SU-DHL-6 (cell line): ENCODE data around the gene MRPL4.
A peak's percentile ranks its signal among the peaks of the same experiment; 100 is the strongest.

Experiments used
- H2AFZ ChIP-seq: fragments of 200-600 bp; sonication (generic); 2 replicates; pipeline ENCODE4 v1.6.1; 2014; ENCODE audit warnings: low read depth, mild to moderate bottlenecking, moderate library complexity, mixed read lengths, antibody characterized with exemption, low read length; ENCODE audit not compliant: severe bottlenecking
- H3F3A ChIP-seq: fragments of 200-600 bp; shearing (Covaris generic); 2 replicates; pipeline ENCODE4 v1.6.0; 2016; ENCODE audit warnings: antibody characterized with exemption, mild to moderate bottlenecking; ENCODE audit not compliant: insufficient read depth
- H3K27ac ChIP-seq: fragments of 200-600 bp; sonication (generic); 2 replicates; pipeline ENCODE4 v1.5.1; 2016; ENCODE audit warnings: low read depth, mild to moderate bottlenecking, low read length, moderate library complexity, mixed read lengths
- H3K27me3 ChIP-seq: fragments of 200-600 bp; sonication (generic), shearing (Covaris generic); 2 replicates; pipeline ENCODE4 v1.6.0; 2014; ENCODE audit warnings: mild to moderate bottlenecking, low read length
- H3K36me3 ChIP-seq: fragments of 200-600 bp; sonication (generic); 2 replicates; pipeline ENCODE4 v1.6.1; 2014; ENCODE audit warnings: mild to moderate bottlenecking, low read length, mixed read lengths
- H3K4me2 ChIP-seq: fragments of 300-600, 200-600 bp; shearing (Covaris generic), sonication (generic); 2 replicates; pipeline ENCODE4 v1.6.0; 2014; ENCODE audit warnings: low read length, low read depth, mild to moderate bottlenecking; ENCODE audit not compliant: poor library complexity, severe bottlenecking
- H3K4me3 ChIP-seq: fragments of 200-600 bp; sonication (generic); 2 replicates; pipeline ENCODE4 v1.5.1; 2014; ENCODE audit warnings: antibody characterized with exemption, low read length, mild to moderate bottlenecking, mixed read lengths; ENCODE audit not compliant: insufficient read depth, poor library complexity, severe bottlenecking
- H3K79me2 ChIP-seq: fragments of 200-600 bp; sonication (generic); 2 replicates; pipeline ENCODE4 v1.6.1; 2014; ENCODE audit warnings: mild to moderate bottlenecking, low read length, moderate library complexity; ENCODE audit not compliant: insufficient read depth
- H3K9ac ChIP-seq: fragments of 200-600 bp; sonication (generic); 2 replicates; pipeline ENCODE4 v1.7.0; 2014; ENCODE audit warnings: mild to moderate bottlenecking, low read length
- H3K9me2 ChIP-seq: fragments of 200-600 bp; sonication (generic); replicated peaks from 2 replicates; pipeline ENCODE4 v1.6.1; 2014; ENCODE audit warnings: low read length; ENCODE audit not compliant: insufficient read depth
- H3K9me3 ChIP-seq: fragments of 200-600 bp; sonication (generic); 2 replicates; pipeline ENCODE4 v1.6.1; 2014; ENCODE audit warnings: low read length, mixed read lengths; ENCODE audit not compliant: insufficient read depth
- H4K20me1 ChIP-seq: fragments of 200-600 bp; sonication (generic); 2 replicates; pipeline ENCODE4 v1.6.1; 2014; ENCODE audit warnings: low read depth, mild to moderate bottlenecking, antibody characterized with exemption, low read length, moderate library complexity, mixed read lengths
- EZH2phosphoT487 ChIP-seq: fragments of 200-600 bp; sonication (generic), shearing (Covaris generic); conservative IDR thresholded peaks from 2 replicates; pipeline ENCODE4 v1.6.1; 2018; ENCODE audit warnings: mild to moderate bottlenecking, antibody characterized with exemption, low read length, moderate library complexity, mixed read lengths
- TF ChIP-seq, protein P1 (sequence below): fragments of 200-600 bp; sonication (generic); IDR thresholded peaks from one replicate; pipeline ENCODE4 v1.5.1; 2017; ENCODE audit warnings: antibody characterized with exemption, mild to moderate bottlenecking, low read length, moderate library complexity; ENCODE audit not compliant: insufficient read depth, poor library complexity, severe bottlenecking

MRPL4 gene

DNA sequence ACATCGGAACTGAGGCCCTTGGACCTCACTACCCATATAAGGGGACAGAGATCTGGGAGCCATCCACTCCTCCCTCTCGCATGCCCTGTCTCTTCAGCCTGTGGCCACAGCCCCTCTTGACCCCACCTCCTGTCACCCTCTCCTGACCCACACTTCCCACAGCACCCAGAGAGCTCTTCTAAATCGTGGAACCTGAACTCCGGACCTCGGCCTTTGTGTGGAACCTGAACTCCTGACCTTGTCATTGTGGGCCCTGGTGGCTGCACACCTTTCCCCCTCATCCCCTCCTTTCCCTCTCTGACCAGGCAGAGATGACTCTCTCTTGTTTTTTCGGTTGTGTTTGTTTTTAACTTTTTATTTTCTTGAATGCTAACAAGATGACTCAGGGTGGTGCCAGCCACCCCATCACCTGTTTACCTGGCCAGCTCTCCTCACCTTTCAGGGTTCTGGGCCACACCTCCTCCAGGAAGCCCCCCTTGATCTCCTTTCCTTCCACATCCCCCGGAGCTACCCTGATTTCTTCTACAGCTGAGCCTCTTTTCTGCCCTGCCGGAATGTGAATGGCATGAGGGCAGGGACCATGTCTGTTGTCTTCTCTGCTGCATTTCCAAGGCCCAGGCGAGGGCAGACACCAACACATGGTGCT, 5.1 kb downstream of the MRPL4 start:
- Histone ChIP-seq H3K9me3 (no peaks in the 10 kb centered on the region), H3K4me3 (no peak overlapping the region), H4K20me1 (no peaks in the 10 kb centered on the region), H3K9me2 (no peaks in the 10 kb centered on the region), H3F3A (0 out of 2 replicates have a peak, but pooled peaks cover 3% of the 10 kb centered on the region), H3K79me2 (peaks cover 24% of the 10 kb centered on the region), H2AFZ (no peak overlapping the region), H3K4me2 (no peak overlapping the region), H3K27ac (no peak overlapping the region), H3K9ac (no peak overlapping the region), H3K36me3 (0 out of 2 replicates have a peak, but pooled peaks cover 3% of the 10 kb centered on the region), H3K27me3 (no peaks in the 10 kb centered on the region)
- no peak for TF ChIP-seq EZH2phosphoT487
- TF ChIP-seq, protein P1, sequence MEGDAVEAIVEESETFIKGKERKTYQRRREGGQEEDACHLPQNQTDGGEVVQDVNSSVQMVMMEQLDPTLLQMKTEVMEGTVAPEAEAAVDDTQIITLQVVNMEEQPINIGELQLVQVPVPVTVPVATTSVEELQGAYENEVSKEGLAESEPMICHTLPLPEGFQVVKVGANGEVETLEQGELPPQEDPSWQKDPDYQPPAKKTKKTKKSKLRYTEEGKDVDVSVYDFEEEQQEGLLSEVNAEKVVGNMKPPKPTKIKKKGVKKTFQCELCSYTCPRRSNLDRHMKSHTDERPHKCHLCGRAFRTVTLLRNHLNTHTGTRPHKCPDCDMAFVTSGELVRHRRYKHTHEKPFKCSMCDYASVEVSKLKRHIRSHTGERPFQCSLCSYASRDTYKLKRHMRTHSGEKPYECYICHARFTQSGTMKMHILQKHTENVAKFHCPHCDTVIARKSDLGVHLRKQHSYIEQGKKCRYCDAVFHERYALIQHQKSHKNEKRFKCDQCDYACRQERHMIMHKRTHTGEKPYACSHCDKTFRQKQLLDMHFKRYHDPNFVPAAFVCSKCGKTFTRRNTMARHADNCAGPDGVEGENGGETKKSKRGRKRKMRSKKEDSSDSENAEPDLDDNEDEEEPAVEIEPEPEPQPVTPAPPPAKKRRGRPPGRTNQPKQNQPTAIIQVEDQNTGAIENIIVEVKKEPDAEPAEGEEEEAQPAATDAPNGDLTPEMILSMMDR: no peak

DNA sequence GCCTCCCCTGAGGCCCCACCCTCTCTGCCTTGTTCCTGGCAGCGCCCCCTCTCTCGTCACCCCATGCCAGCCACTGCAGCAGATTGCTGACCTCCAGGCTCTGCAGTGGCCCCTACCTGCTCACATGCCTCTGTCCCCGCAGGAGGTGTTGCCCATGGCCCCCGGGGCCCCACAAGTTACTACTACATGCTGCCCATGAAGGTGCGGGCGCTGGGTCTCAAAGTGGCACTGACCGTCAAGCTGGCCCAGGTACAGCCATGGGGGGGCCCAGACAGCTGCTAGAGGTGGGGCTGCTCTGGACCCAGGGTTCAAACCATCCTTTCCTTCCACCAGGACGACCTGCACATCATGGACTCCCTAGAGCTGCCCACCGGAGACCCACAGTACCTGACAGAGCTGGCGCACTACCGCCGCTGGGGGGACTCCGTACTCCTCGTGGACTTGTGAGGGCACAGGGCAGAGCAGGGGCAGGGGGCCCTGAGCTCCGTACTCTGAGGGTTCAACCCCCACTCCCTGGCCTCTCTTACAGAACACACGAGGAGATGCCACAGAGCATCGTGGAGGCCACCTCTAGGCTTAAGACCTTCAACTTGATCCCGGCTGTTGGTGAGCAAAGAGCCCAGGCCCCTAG, 6.2 kb downstream of the MRPL4 start:
- Histone ChIP-seq H3K4me3 (no peak overlapping the region), H3K27me3 (no peaks in the 10 kb centered on the region), H3K9ac (no peak overlapping the region), H3K27ac (no peak overlapping the region), H3K4me2 (no peak overlapping the region), H3K9me2 (no peaks in the 10 kb centered on the region), H4K20me1 (no peaks in the 10 kb centered on the region), H3K36me3 (0 out of 2 replicates have a peak, but pooled peaks cover 3% of the 10 kb centered on the region), H3K79me2 (peaks cover 13% of the 10 kb centered on the region), H2AFZ (no peak overlapping the region), H3F3A (0 out of 2 replicates have a peak, but pooled peaks cover 3% of the 10 kb centered on the region), H3K9me3 (no peaks in the 10 kb centered on the region)
- no peak for TF ChIP-seq EZH2phosphoT487

DNA sequence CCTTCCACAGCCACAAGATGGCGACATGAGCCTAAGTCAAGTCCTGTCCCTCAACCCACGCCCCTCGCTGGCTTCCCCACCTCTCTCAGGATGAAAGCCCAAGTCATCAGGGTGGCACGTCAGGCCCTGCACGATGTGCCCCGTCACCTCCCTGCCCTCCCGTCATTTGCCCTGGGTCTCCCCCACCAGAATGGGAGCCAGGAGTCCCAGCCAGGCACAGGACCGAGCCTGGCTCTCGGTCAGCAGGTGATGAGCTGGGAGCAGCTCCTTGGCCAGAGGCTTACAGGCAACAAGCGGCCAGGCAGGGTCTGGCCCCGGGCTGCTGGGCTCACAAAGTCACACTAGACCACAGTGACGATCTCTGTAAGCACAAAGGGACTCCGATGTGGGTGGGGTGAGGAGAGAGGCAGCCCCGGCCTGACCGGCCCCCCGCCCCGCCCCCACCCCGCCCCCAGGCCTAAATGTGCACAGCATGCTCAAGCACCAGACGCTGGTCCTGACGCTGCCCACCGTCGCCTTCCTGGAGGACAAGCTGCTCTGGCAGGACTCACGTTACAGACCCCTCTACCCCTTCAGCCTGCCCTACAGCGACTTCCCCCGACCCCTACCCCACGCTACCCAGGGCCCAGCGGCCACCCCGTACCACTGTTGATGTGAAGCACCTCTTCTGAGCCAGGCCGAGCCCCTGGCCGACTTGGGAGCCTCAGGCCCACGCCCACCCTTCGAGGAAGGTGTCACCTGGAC, 7.3 kb downstream of the MRPL4 start:
- no peak overlapping the region for H3K27ac ChIP-seq

More for the DNA sequence above, 7.3 kb downstream of the MRPL4 start:
- no peaks in the 10 kb centered on the region for H4K20me1 ChIP-seq
- H3F3A ChIP-seq: 0 out of 2 replicates have a peak, but pooled peaks cover 3% of the 10 kb centered on the region
- no peak overlapping the region for H3K4me3 ChIP-seq
- H3K79me2 ChIP-seq: peaks cover 2% of the 10 kb centered on the region; the same call in 1 of the 2 replicates
- H3K9ac ChIP-seq: no peak overlapping the region
- no peak overlapping the region for H2AFZ ChIP-seq
- H3K27me3 ChIP-seq: no peaks in the 10 kb centered on the region
- no peaks in the 10 kb centered on the region for H3K9me3 ChIP-seq
- no peak for TF ChIP-seq EZH2phosphoT487
- TF ChIP-seq, protein P1: peak; percentile 67
- H3K9me2 ChIP-seq: no peaks in the 10 kb centered on the region
- H3K36me3 ChIP-seq: no peaks in the 10 kb centered on the region
- no peak overlapping the region for H3K4me2 ChIP-seq
